HCT116 (cell line): Measurements from ENCODE around the gene FAM219A. TPM values are rescaled to one million over a fixed set of nuclear protein-coding genes. Genes with fewer than 3 reads are reported as not detected.

Source experiments
- ATF3 ChIP-seq: IDR thresholded peaks from 2 replicates; pipeline ENCODE4 v1.6.1; 2012
- CBX3 ChIP-seq: IDR thresholded peaks from 2 replicates; pipeline ENCODE4 v1.6.1; 2012; ENCODE audit warnings: low read depth
- MAX ChIP-seq: IDR thresholded peaks from 2 replicates; pipeline ENCODE4 v1.6.1; 2012
- RAD21 ChIP-seq: IDR thresholded peaks from 2 replicates; pipeline ENCODE4 v1.6.1; 2012; ENCODE audit warnings: low read depth, mild to moderate bottlenecking
- REST ChIP-seq: IDR thresholded peaks from 2 replicates; pipeline ENCODE4 v1.6.1; 2012; ENCODE audit warnings: low read depth
- SIN3A ChIP-seq: IDR thresholded peaks from 2 replicates; pipeline ENCODE4 v1.6.1; 2012; ENCODE audit warnings: low read depth
- TCF7L2 ChIP-seq: IDR thresholded peaks from 2 replicates; pipeline ENCODE4 v1.7.0; 2011; ENCODE audit warnings: borderline replicate concordance, inconsistent platforms; ENCODE audit not compliant: insufficient read depth, insufficient read length; ENCODE audit errors: extremely low read depth
- YY1 ChIP-seq: IDR thresholded peaks from 2 replicates; pipeline ENCODE4 v1.6.1; 2011; ENCODE audit warnings: low read length, low read depth, moderate library complexity, mild to moderate bottlenecking; ENCODE audit not compliant: insufficient replicate concordance; ENCODE audit errors: extremely low read depth
- ZBTB33 ChIP-seq: IDR thresholded peaks from 2 replicates; pipeline ENCODE4 v1.6.1; 2011; ENCODE audit warnings: mild to moderate bottlenecking, low read length, moderate library complexity; ENCODE audit not compliant: insufficient replicate concordance; ENCODE audit errors: extremely low read depth
- total RNA-seq: library from RNA; stranded (reverse); gene quantifications from one replicate; pipeline ENCODE4 v1.2.1, GENCODE V29; 2021; ENCODE audit not compliant: unreplicated experiment

Gene FAM219A
- total RNA-seq, 1 experiment from 2014 or later, result 13.4 TPM

- no peak for TF ChIP-seq REST
- TF ChIP-seq SIN3A, result no peak
- no peak for TF ChIP-seq RAD21
- TF ChIP-seq ZBTB33, result no peak
- no peak for TF ChIP-seq ATF3
- no peak for TF ChIP-seq TCF7L2
- TF ChIP-seq CBX3, result no peak
- no peak for TF ChIP-seq MAX
- TF ChIP-seq YY1, result no peak
Measured at GRCh38 chr9:34442770-34443169, 15.6 kb downstream of the FAM219A start (continued).
